Endothelial cell of coronary artery (primary cell): ENCODE data around the gene SHLD2. TPM values are rescaled to one million over a fixed set of nuclear protein-coding genes. Genes with fewer than 3 reads are reported as not detected.

Source experiments
- total RNA-seq: library from RNA; depleted of rRNA; stranded (reverse); fragments of >200 nt; gene quantifications from 2 replicates; pipeline ENCODE4 v1.2.3, GENCODE V29; 2014

Gene SHLD2, protein sequence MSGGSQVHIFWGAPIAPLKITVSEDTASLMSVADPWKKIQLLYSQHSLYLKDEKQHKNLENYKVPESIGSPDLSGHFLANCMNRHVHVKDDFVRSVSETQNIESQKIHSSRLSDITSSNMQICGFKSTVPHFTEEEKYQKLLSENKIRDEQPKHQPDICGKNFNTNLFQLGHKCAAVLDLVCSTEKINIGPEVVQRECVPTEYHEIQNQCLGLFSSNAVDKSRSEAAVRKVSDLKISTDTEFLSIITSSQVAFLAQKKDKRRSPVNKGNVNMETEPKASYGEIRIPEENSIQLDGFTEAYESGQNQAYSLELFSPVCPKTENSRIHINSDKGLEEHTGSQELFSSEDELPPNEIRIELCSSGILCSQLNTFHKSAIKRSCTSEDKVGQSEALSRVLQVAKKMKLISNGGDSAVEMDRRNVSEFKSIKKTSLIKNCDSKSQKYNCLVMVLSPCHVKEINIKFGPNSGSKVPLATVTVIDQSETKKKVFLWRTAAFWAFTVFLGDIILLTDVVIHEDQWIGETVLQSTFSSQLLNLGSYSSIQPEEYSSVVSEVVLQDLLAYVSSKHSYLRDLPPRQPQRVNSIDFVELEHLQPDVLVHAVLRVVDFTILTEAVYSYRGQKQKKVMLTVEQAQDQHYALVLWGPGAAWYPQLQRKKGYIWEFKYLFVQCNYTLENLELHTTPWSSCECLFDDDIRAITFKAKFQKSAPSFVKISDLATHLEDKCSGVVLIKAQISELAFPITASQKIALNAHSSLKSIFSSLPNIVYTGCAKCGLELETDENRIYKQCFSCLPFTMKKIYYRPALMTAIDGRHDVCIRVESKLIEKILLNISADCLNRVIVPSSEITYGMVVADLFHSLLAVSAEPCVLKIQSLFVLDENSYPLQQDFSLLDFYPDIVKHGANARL
- 18.6 and 19.1 TPM in 2 replicates for total RNA-seq

DNA sequence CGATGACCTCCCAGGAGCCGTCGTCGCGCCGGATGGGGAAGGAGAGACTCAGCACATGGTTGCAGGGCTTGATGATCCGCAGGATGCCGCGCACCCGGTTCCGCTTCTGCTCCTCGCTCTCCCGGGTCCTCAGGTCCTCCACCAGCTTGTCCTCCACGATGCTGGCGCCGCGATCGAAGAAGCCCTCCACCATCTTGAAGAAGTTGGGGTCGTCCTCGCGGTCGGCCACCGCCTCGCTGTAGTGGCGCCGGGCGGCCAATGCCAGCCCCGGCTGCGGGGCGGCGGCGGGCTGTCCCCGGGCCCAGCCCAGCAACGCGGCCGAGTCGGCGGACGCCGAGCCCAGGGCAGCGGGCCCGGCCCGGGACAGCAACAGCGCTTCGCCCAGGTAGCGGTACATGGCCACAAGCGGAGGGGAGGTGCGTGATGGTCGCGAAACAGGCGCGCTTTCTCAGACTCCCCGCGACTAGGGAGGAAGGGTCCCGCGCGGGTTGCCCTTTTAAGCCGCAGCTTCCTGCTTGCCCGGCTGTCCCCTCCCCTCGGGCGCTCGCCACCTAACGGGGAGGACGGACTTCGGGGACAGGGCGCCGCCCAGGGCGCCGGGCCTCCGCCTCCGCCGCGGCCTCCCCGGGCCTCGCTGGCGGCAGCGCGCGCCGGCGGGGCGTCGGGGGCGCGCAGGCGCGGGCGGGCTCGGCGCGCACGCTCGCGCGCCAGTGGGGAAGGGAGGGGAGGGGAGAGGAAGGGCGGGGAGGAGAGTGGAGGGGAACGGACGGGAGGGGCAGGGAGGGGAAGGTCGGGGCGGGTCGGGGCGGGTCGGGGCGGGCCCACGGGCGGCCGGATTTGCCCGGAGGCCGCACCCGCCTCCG, at the start of gene SHLD2, which contains the start of gene GLUD1:
TSS of gene SHLD2 (plus strand) at position 834 of the 863 bp plus-strand sequence. CDS start 56,149 bp downstream, outside the sequence.
TSS of gene GLUD1 (minus strand) at position 471 of the 863 bp plus-strand sequence. CDS start at position 397, 74 bp downstream.

DNA sequence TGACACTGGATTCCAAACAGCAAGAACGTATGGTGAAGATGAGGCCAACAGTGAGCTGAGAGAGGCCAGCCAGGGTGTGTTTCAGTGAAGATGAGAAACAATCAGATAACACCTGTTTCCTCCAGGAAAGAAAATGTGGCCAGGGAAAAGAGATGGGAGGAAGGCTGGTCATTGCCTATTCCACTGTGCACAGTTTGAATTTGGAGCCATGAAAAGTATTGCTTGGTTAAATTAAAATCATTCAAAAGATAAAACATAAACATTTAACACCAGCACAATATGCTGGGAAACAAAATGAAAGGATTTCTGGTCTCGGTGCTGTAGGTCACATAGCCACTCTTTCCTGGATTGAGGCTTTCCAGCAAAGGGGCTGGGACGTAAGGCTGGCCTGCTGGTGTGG, 130.1 kb downstream of the SHLD2 start, which contains the start of gene NUTM2A:
TSS of gene NUTM2A (plus strand) at position 301 of the 400 bp plus-strand sequence. CDS start 383 bp downstream, outside the sequence.

Other genes with a start within 250 kb of the SHLD2 start
- 316 and 430 TPM in 2 replicates for gene MMRN2, start 137.6 kb upstream of the SHLD2 start, total RNA-seq
- gene SNCG, start 136.6 kb upstream of the SHLD2 start, total RNA-seq: 74.1 and 90.4 TPM in 2 replicates
- 21.6 and 26.6 TPM in 2 replicates for gene ADIRF, start 126.7 kb upstream of the SHLD2 start, total RNA-seq
- not detected in 2 replicates for gene FAM25A, start 74.9 kb upstream of the SHLD2 start, total RNA-seq
- gene GLUD1, start 363 bp upstream of the SHLD2 start, total RNA-seq: 172 and 229 TPM in 2 replicates
- gene NUTM2A, start 130.2 kb downstream of the SHLD2 start, total RNA-seq: 0.19 and 0.27 TPM in 2 replicates